ENCODE results near the gene ZBTB3.

Gene ZBTB3

DNA sequence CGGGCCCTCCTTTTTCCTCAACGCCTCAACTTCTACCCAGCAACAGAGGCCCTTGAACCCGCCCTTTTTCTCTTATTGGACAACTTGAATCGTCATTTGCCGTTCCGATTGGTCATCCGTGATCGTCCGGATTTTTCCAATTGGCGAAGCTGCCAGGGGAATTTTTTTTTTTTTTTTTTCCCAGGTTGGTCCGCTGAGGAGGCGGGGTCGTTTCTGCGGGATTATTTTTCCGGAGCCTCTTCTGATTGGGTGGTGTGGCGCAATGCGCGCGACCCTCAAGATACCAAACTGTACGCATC is 26.1 kb downstream of the ZBTB3 start:
- H3K9me3 ChIP-seq (ENCODE audit: control insufficient read depth, insufficient read depth, low read depth, low read length): no peaks in the 10 kb centered on the region
- ChIA-PET POLR2A (interaction anchor here (0.5 to 10.0 kb wide), 38 partner anchors 10 to 163 kb away, joined by 3 to 137 read pairs (median 7); partner anchors contain the start of genes BSCL2, C11orf98, CSKMT and EEF1G), CTCF (interaction anchor here (0.5 to 1.0 kb wide), 4 partner anchors 58 to 367 kb away, joined by 3 to 5 read pairs (median 4); partner anchors contain the start of genes C11orf98 and CSKMT)
- peak overlapping the region; percentile 93 for H3K4me3 ChIP-seq (ENCODE audit: low read depth, low read length)
- TF ChIP-seq, protein P1, sequence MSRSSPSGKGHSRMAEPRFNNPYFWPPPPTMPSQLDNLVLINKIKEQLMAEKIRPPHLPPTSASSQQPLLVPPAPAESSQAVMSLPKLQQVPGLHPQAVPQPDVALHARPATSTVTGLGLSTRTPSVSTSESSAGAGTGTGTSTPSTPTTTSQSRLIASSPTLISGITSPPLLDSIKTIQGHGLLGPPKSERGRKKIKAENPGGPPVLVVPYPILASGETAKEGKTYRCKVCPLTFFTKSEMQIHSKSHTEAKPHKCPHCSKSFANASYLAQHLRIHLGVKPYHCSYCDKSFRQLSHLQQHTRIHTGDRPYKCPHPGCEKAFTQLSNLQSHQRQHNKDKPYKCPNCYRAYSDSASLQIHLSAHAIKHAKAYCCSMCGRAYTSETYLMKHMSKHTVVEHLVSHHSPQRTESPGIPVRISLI (tag by site-specific recombination; IDR thresholded peaks at IDR 0.05): peak; percentile 97
- TF ChIP-seq ZNF433 (tag by site-specific recombination; IDR thresholded peaks at IDR 0.05; ENCODE audit: low read depth) (no peak), ZNF792 (tag by site-specific recombination; IDR thresholded peaks at IDR 0.05) (no peak), ZNF133 (tag by site-specific recombination; IDR thresholded peaks at IDR 0.05) (no peak), RBAK (tag by site-specific recombination; IDR thresholded peaks at IDR 0.05) (no peak), KLF10 (tag by site-specific recombination; IDR thresholded peaks at IDR 0.05) (no peak), GLI2 (tag by site-specific recombination; IDR thresholded peaks at IDR 0.05; ENCODE audit: borderline replicate concordance, low read depth) (no peak), ZFHX2 (tag by site-specific recombination; conservative IDR thresholded peaks at IDR 0.05) (no peak), ZNF174 (tag by site-specific recombination; IDR thresholded peaks at IDR 0.05) (no peak), ZNF175 (tag by site-specific recombination; IDR thresholded peaks at IDR 0.05) (no peak), SP2 (tag by site-specific recombination; IDR thresholded peaks at IDR 0.05) (peak; percentile 58), ZBTB21 (tag by site-specific recombination; IDR thresholded peaks at IDR 0.05) (no peak), ZNF707 (tag by site-specific recombination; IDR thresholded peaks at IDR 0.05) (no peak), PRDM1 (tag by site-specific recombination; IDR thresholded peaks at IDR 0.05) (no peak), WT1 (tag by site-specific recombination; IDR thresholded peaks at IDR 0.05) (no peak)
- TF ChIP-seq, protein P2, sequence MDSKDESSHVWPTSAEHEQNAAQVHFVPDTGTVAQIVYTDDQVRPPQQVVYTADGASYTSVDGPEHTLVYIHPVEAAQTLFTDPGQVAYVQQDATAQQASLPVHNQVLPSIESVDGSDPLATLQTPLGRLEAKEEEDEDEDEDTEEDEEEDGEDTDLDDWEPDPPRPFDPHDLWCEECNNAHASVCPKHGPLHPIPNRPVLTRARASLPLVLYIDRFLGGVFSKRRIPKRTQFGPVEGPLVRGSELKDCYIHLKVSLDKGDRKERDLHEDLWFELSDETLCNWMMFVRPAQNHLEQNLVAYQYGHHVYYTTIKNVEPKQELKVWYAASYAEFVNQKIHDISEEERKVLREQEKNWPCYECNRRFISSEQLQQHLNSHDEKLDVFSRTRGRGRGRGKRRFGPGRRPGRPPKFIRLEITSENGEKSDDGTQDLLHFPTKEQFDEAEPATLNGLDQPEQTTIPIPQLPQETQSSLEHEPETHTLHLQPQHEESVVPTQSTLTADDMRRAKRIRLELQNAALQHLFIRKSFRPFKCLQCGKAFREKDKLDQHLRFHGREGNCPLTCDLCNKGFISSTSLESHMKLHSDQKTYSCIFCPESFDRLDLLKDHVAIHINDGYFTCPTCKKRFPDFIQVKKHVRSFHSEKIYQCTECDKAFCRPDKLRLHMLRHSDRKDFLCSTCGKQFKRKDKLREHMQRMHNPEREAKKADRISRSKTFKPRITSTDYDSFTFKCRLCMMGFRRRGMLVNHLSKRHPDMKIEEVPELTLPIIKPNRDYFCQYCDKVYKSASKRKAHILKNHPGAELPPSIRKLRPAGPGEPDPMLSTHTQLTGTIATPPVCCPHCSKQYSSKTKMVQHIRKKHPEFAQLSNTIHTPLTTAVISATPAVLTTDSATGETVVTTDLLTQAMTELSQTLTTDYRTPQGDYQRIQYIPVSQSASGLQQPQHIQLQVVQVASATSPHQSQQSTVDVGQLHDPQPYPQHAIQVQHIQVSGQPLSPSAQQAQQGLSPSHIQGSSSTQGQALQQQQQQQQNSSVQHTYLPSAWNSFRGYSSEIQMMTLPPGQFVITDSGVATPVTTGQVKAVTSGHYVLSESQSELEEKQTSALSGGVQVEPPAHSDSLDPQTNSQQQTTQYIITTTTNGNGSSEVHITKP (tag by site-specific recombination; IDR thresholded peaks at IDR 0.05): peak; percentile 96
- TF ChIP-seq, protein P3, sequence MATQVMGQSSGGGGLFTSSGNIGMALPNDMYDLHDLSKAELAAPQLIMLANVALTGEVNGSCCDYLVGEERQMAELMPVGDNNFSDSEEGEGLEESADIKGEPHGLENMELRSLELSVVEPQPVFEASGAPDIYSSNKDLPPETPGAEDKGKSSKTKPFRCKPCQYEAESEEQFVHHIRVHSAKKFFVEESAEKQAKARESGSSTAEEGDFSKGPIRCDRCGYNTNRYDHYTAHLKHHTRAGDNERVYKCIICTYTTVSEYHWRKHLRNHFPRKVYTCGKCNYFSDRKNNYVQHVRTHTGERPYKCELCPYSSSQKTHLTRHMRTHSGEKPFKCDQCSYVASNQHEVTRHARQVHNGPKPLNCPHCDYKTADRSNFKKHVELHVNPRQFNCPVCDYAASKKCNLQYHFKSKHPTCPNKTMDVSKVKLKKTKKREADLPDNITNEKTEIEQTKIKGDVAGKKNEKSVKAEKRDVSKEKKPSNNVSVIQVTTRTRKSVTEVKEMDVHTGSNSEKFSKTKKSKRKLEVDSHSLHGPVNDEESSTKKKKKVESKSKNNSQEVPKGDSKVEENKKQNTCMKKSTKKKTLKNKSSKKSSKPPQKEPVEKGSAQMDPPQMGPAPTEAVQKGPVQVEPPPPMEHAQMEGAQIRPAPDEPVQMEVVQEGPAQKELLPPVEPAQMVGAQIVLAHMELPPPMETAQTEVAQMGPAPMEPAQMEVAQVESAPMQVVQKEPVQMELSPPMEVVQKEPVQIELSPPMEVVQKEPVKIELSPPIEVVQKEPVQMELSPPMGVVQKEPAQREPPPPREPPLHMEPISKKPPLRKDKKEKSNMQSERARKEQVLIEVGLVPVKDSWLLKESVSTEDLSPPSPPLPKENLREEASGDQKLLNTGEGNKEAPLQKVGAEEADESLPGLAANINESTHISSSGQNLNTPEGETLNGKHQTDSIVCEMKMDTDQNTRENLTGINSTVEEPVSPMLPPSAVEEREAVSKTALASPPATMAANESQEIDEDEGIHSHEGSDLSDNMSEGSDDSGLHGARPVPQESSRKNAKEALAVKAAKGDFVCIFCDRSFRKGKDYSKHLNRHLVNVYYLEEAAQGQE (tag by site-specific recombination; IDR thresholded peaks at IDR 0.05): no peak
- TF ChIP-seq, protein P4, sequence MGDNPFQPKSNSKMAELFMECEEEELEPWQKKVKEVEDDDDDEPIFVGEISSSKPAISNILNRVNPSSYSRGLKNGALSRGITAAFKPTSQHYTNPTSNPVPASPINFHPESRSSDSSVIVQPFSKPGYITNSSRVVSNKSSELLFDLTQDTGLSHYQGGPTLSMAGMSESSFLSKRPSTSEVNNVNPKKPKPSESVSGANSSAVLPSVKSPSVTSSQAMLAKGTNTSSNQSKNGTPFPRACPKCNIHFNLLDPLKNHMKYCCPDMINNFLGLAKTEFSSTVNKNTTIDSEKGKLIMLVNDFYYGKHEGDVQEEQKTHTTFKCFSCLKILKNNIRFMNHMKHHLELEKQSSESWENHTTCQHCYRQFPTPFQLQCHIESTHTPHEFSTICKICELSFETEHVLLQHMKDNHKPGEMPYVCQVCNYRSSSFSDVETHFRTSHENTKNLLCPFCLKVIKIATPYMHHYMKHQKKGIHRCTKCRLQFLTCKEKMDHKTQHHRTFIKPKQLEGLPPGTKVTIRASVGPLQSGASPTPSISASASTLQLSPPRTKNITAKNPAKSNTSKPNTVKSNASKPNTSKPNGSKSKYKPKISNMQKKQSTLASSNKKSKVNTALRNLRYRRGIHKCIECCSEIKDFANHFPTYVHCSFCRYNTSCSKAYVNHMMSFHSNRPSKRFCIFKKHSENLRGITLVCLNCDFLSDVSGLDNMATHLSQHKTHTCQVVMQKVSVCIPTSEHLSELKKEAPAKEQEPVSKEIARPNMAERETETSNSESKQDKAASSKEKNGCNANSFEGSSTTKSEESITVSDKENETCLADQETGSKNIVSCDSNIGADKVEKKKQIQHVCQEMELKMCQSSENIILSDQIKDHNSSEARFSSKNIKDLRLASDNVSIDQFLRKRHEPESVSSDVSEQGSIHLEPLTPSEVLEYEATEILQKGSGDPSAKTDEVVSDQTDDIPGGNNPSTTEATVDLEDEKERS (tag by site-specific recombination; IDR thresholded peaks at IDR 0.05): no peak
- TF ChIP-seq, protein P5, sequence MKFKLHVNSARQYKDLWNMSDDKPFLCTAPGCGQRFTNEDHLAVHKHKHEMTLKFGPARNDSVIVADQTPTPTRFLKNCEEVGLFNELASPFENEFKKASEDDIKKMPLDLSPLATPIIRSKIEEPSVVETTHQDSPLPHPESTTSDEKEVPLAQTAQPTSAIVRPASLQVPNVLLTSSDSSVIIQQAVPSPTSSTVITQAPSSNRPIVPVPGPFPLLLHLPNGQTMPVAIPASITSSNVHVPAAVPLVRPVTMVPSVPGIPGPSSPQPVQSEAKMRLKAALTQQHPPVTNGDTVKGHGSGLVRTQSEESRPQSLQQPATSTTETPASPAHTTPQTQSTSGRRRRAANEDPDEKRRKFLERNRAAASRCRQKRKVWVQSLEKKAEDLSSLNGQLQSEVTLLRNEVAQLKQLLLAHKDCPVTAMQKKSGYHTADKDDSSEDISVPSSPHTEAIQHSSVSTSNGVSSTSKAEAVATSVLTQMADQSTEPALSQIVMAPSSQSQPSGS (tag by site-specific recombination; IDR thresholded peaks at IDR 0.05; ENCODE audit: low read depth): no peak
- TF ChIP-seq, protein P6, sequence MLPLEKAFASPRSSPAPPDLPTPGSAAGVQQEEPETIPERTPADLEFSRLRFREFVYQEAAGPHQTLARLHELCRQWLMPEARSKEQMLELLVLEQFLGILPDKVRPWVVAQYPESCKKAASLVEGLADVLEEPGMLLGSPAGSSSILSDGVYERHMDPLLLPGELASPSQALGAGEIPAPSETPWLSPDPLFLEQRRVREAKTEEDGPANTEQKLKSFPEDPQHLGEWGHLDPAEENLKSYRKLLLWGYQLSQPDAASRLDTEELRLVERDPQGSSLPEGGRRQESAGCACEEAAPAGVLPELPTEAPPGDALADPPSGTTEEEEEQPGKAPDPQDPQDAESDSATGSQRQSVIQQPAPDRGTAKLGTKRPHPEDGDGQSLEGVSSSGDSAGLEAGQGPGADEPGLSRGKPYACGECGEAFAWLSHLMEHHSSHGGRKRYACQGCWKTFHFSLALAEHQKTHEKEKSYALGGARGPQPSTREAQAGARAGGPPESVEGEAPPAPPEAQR (tag by site-specific recombination; IDR thresholded peaks at IDR 0.05): no peak
- peaks cover 12 to 45% of the 10 kb centered on the region in 2 experiments; a peak in 2 of 3 replicates for H3K36me3 ChIP-seq (ENCODE audit: control insufficient read depth in 2 of 2, insufficient read depth in 1 of 2, low read length in 2 of 2)
- peak overlapping the region; percentile 98 for H3K27ac ChIP-seq (ENCODE audit: extremely low read depth, low read depth, low read length)
- H3K4me1 ChIP-seq (ENCODE audit: control insufficient read depth, insufficient read depth, low read length): peaks cover 4% of the 10 kb centered on the region; the same call in 1 of the 2 replicates

All from HEK293 (cell line).